Spleen (tissue), 11 donors: ENCODE data around the gene SLC25A26. TPM values are rescaled to one million over a fixed set of nuclear protein-coding genes. Genes with fewer than 3 reads are reported as not detected.

Source experiments
- DNase-seq: peaks from one replicate; pipeline ENCODE4 v3.0.0-alpha.2; 2020
- H3K27ac ChIP-seq, 8 donors: fragments of 200-600 bp; sonication (generic) in 7 of 8; 1 replicate in 4 of 8; 2 replicates in 4 of 8; pipeline versions ENCODE4 v1.5.0 to v1.8.0; 2016 to 2021; ENCODE audit warnings: inconsistent platforms in 4 of 8, mild to moderate bottlenecking in 4 of 8, moderate library complexity in 1 of 8
- H3K27me3 ChIP-seq, 7 donors: fragments of 200-600 bp; sonication (generic) in 6 of 7; replicated peaks in 1 of 7; 1 replicate in 4 of 7; 2 replicates in 3 of 7; pipeline versions ENCODE4 v1.5.0 to v1.8.0; 2016 to 2021; ENCODE audit warnings: inconsistent platforms in 3 of 7, mild to moderate bottlenecking in 1 of 7
- H3K36me3 ChIP-seq, 6 donors: fragments of 200-600 bp; sonication (generic) in 5 of 6; 1 replicate in 4 of 6; 2 replicates in 2 of 6; pipeline versions ENCODE4 v1.5.0 to v1.8.0; 2016 to 2021; ENCODE audit warnings: inconsistent platforms in 2 of 6
- H3K4me1 ChIP-seq, 6 donors: fragments of 200-600 bp; sonication (generic) in 5 of 6; 1 replicate in 3 of 6; 2 replicates in 3 of 6; pipeline versions ENCODE4 v1.5.0 to v1.8.0; 2016 to 2021; ENCODE audit warnings: inconsistent platforms in 3 of 6
- H3K4me3 ChIP-seq, 8 donors: fragments of 200-600 bp; sonication (generic) in 7 of 8; 1 replicate in 4 of 8; 2 replicates in 4 of 8; pipeline versions ENCODE4 v1.5.0 to v1.8.0; 2016 to 2021; ENCODE audit warnings: inconsistent platforms in 4 of 8, mild to moderate bottlenecking in 4 of 8, moderate library complexity in 2 of 8
- H3K9me3 ChIP-seq, 8 donors: fragments of 200-600 bp; sonication (generic) in 7 of 8; 1 replicate in 4 of 8; 2 replicates in 4 of 8; pipeline versions ENCODE4 v1.5.0 to v1.8.0; 2016 to 2021; ENCODE audit warnings: inconsistent platforms in 4 of 8
- POLR2A ChIP-seq, 3 donors: fragments of 450-650 bp; IDR thresholded peaks; one replicate each; pipeline ENCODE4 v1.5.1; 2017; ENCODE audit warnings: antibody characterized with exemption in 3 of 3, mild to moderate bottlenecking in 1 of 3
- POLR2AphosphoS5 ChIP-seq, 3 donors: sonication (generic); formaldehyde crosslinking; IDR thresholded peaks; one replicate each; pipeline ENCODE4 v1.5.1; 2017; ENCODE audit warnings: antibody characterized with exemption in 3 of 3
- WGBS, 5 donors: extraction: QIAGEN DNeasy Blood & Tissue Kit in 3 of 5; methylation state at CpG; one replicate each; pipeline versions ENCODE4 v1.1.5 to v1.1.7; 2013 to 2018; 5-methylcytosine and 5-hydroxymethylcytosine counted together
- intact Hi-C: fragments of 100-400 bp; cut with DNase I; formaldehyde crosslinking; loops from one replicate; pipeline ENCODE4 v1.15.0; 2023; ENCODE audit warnings: low total_unique reads
- polyA plus RNA-seq, 3 donors: library from polyadenylated mRNA; stranded (reverse); fragments of 200-250 nt; gene quantifications; one replicate each; pipeline ENCODE4 v1.2.1, GENCODE V29; 2013
- total RNA-seq, 7 donors: library from RNA; depleted of rRNA in 3 of 7; stranded (reverse); fragments of >200 nt in 3 of 7; fragmentation: NEBNext Ultra II Directional in 4 of 7; extraction: Animal tissue kit (Norgen Biotek cat#: 25700) in 4 of 7; gene quantifications; one replicate each; pipeline versions ENCODE4 v1.1.0 to v1.2.1, GENCODE V29; 2016 to 2021
- TF ChIP-seq, protein P1 (sequence below), 11 experiments: fragments of 200-600 bp in 7 of 11; fragments of 450-650 bp in 4 of 11; sonication (generic) in 4 of 11; IDR thresholded peaks in 8 of 11; conservative IDR thresholded peaks in 3 of 11; 1 replicate in 7 of 11; 2 replicates in 4 of 11; pipeline versions ENCODE4 v1.4.0 to v1.8.0; 2016 to 2021; ENCODE audit warnings: antibody characterized with exemption in 11 of 11, inconsistent platforms in 4 of 11, mild to moderate bottlenecking in 1 of 11
- donor health status: healthy with polysubstance abuse.
- donor health status: DM: no; HTN: no; CAD: no; lungs with moderate emphysema.
- donor health status: DM: no; HTN: no; CAD: no.
- donor health status: Bipolar disorder and iron deficiency.
- donor health status: healthy.
- donor health status: DM: no; HTN: no; CAD: no.
- donor health status: DM: yes; HTN: yes; CAD: no.

Gene SLC25A26
- total and polyA plus RNA-seq, 10 donors, result 14.9 to 20.9 (median 16.0) TPM

DNA sequence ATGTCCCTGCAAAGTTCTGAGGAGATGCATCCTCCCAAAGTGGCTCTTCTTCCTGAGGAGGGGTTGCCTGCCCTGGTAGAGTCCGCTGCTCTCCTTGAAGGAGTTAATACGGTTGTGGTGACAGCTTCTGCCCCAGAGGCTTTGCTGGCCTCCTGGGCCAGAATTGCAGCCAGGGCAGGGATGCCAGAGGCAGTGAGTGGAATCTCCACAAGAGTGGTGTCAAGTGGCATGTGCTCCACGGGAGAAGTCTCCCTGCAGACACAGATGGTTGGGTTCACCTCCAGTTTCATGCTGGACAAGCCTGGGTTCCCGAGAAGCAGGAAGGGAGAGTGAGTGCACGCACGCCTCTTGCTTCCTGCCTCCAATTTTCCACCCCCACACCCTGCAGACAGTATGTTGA lies 105.5 kb downstream of the SLC25A26 start:
- intact Hi-C loops, result no loop called here
- Histone ChIP-seq H3K27ac (no peak overlapping the region), H3K4me3 (no peak overlapping the region), H3K27me3 (no peaks in the 10 kb centered on the region), H3K36me3 (no peaks in the 10 kb centered on the region), H3K4me1 (no peaks in the 10 kb centered on the region), H3K9me3 (peaks cover 0 to 7% (median 0%) of the 10 kb centered on the region in 8 donors)
- no peak for DNase-seq
- 67 to 88% (median 79%) methylated on average over 4 to 6 of the region's 6 CpGs for WGBS, 5 donors
- TF ChIP-seq, protein P1, sequence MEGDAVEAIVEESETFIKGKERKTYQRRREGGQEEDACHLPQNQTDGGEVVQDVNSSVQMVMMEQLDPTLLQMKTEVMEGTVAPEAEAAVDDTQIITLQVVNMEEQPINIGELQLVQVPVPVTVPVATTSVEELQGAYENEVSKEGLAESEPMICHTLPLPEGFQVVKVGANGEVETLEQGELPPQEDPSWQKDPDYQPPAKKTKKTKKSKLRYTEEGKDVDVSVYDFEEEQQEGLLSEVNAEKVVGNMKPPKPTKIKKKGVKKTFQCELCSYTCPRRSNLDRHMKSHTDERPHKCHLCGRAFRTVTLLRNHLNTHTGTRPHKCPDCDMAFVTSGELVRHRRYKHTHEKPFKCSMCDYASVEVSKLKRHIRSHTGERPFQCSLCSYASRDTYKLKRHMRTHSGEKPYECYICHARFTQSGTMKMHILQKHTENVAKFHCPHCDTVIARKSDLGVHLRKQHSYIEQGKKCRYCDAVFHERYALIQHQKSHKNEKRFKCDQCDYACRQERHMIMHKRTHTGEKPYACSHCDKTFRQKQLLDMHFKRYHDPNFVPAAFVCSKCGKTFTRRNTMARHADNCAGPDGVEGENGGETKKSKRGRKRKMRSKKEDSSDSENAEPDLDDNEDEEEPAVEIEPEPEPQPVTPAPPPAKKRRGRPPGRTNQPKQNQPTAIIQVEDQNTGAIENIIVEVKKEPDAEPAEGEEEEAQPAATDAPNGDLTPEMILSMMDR (IDR thresholded peaks at IDR 0.05 in 8 of 11, conservative IDR thresholded peaks at IDR 0.05 in 3 of 11), result no peak
- TF ChIP-seq POLR2AphosphoS5 (IDR thresholded peaks at IDR 0.05) (no peak), POLR2A (IDR thresholded peaks at IDR 0.05) (no peak)

DNA sequence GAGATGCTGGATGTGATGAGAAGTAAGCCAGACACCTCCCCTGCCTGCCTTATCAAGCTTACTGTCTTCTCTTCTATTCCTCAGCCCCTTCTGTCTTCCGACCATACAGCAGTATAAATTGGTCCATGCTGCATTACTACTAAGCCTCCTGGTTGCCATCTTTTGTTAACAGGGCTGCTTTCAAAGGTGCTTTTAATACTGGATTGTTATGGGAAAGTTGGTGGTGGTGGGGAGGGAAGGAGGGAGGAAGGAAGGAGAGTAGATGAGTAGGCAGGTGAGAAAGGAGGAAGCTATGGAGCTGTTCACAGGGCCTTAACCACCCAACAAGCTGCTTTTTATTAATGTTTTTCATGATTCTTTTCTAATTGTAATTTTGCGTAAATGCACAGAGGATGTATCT lies 114.9 kb downstream of the SLC25A26 start:
- Histone ChIP-seq H3K36me3 (no peaks in the 10 kb centered on the region), H3K27ac (no peak overlapping the region), H3K9me3 (no peaks in the 10 kb centered on the region), H3K4me1 (peaks cover 0 to 14% (median 3%) of the 10 kb centered on the region in 6 donors), H3K27me3 (no peaks in the 10 kb centered on the region), H3K4me3 (no peak overlapping the region)
- no peak for TF ChIP-seq POLR2AphosphoS5 (IDR thresholded peaks at IDR 0.05)
- TF ChIP-seq, protein P1 (IDR thresholded peaks at IDR 0.05 in 8 of 11, conservative IDR thresholded peaks at IDR 0.05 in 3 of 11), result no peak
- TF ChIP-seq POLR2A (IDR thresholded peaks at IDR 0.05), result no peak
- WGBS, 5 donors, result 96 to 100% (median 99%) methylated on average over 2 of the region's 2 CpGs
- intact Hi-C loops, result no loop called here
- DNase-seq, result no peak

DNA sequence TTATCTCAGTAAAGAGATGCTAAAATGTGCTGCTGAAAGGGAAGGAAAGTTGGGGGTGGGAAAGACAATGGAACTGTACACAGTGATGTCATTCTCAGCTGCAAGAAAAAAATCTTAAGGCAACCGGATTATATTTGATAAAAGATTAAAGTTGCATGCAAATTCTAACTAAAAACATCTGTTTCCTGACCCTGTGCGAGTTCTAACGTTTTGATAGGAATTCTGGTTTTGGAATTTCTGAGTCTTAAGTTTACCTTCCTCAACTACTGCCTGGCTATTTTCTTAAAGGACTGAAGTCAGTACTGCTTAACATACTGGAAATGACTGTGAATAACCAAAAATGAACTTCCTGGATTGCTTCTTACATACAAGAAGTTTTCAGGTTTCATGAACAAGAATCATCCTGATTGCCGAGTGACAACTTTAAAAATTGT lies 115.5 kb downstream of the SLC25A26 start:
- intact Hi-C loops, result no loop called here
- TF ChIP-seq, protein P1 (IDR thresholded peaks at IDR 0.05 in 8 of 11, conservative IDR thresholded peaks at IDR 0.05 in 3 of 11), result no peak
- TF ChIP-seq POLR2AphosphoS5 (IDR thresholded peaks at IDR 0.05), result no peak
- no peak for TF ChIP-seq POLR2A (IDR thresholded peaks at IDR 0.05)
- DNase-seq, result no peak
- no peak overlapping the region for H3K4me3 ChIP-seq
- H3K27ac ChIP-seq, result no peak overlapping the region
- WGBS, 5 donors, result 24 to 41% (median 30%) methylated on average over 4 of the region's 4 CpGs
- no peaks in the 10 kb centered on the region for H3K36me3 ChIP-seq
- no peaks in the 10 kb centered on the region for H3K27me3 ChIP-seq
- no peaks in the 10 kb centered on the region for H3K9me3 ChIP-seq
- peaks cover 0 to 14% (median 3%) of the 10 kb centered on the region in 6 donors for H3K4me1 ChIP-seq

DNA sequence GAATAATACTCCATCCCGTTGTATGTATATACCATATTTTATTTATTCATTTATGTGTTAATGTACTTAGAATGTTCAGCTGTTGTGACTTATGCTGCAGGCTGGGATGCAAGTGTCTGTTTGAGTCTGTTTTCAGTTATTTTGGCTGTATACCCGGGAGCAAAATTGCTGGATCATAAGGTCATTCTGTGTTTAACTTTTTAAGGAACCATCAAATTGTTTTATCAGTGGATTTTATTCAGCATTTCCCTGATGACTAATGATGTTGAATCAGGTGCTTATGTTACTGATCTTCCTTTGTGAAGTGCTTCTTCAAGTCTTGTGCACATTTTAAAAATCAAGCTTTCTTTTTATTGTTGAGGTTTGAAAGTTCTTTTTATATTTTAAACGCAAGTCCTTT lies 118.1 kb downstream of the SLC25A26 start:
- 76 to 86% (median 85%) methylated on average over 3 of the region's 3 CpGs for WGBS, 5 donors
- Histone ChIP-seq H3K27me3 (no peaks in the 10 kb centered on the region), H3K9me3 (no peaks in the 10 kb centered on the region), H3K4me1 (peaks cover 0 to 14% (median 3%) of the 10 kb centered on the region in 6 donors), H3K27ac (no peak overlapping the region), H3K36me3 (no peaks in the 10 kb centered on the region), H3K4me3 (no peak overlapping the region)
- TF ChIP-seq POLR2AphosphoS5 (IDR thresholded peaks at IDR 0.05) (no peak), POLR2A (IDR thresholded peaks at IDR 0.05) (no peak)
- TF ChIP-seq, protein P1 (IDR thresholded peaks at IDR 0.05 in 8 of 11, conservative IDR thresholded peaks at IDR 0.05 in 3 of 11), result no peak
- intact Hi-C loops, result no loop called here
- DNase-seq, result no peak
